NCI-H510A (cell line): ENCODE results near the gene SH3GLB1.

ENCODE experiments used
- DNase-seq: peaks from one replicate; lab custom pipeline; 2025; lab: John Stamatoyannopoulos, UW

The SH3GLB1 gene

GRCh38 chr1:86773341-86774288, 69.2 kb downstream of the SH3GLB1 start:
- DNase-seq: no peak

GRCh38 chr1:86774305-86775295, 70.2 kb downstream of the SH3GLB1 start:
- peak; percentile 96 for DNase-seq

- no peak for DNase-seq
Measured at GRCh38 chr1:86775395-86775794, 71.0 kb downstream of the SH3GLB1 start.

- no peak for DNase-seq
Measured at GRCh38 chr1:86776108-86776507, 71.7 kb downstream of the SH3GLB1 start.

GRCh38 chr1:86778569-86779239, 74.3 kb downstream of the SH3GLB1 start:
- no peak for DNase-seq

- DNase-seq: peak; percentile 14
Measured at GRCh38 chr1:86779308-86780191, 75.2 kb downstream of the SH3GLB1 start.

GRCh38 chr1:86782482-86782881, 78.1 kb downstream of the SH3GLB1 start:
- DNase-seq: no peak

GRCh38 chr1:86787621-86788020, 83.2 kb downstream of the SH3GLB1 start:
- no peak for DNase-seq

- no peak for DNase-seq
Measured at GRCh38 chr1:86788300-86789206, 84.2 kb downstream of the SH3GLB1 start.

GRCh38 chr1:86795316-86795715, 90.9 kb downstream of the SH3GLB1 start:
- no peak for DNase-seq
